ENCODE data around the gene RAB3GAP1.
"Not testable (repeated sequence)": the region's sequence is repeated elsewhere in the genome, so short reads cannot be mapped to it uniquely, and the experiment has no call there.

The RAB3GAP1 gene

GRCh38 chr2:135113322-135113721 is 61.2 kb downstream of the RAB3GAP1 start:
- DNase-seq, result no peak

- no peak for DNase-seq
Observed at GRCh38 chr2:135119582-135119981, 67.5 kb downstream of the RAB3GAP1 start.

- no peak for DNase-seq
Observed at GRCh38 chr2:135121016-135121657, 69.0 kb downstream of the RAB3GAP1 start.

- DNase-seq, result not testable (repeated sequence)
Observed at GRCh38 chr2:135121658-135122039, 69.6 kb downstream of the RAB3GAP1 start.

GRCh38 chr2:135124924-135125886 is 73.1 kb downstream of the RAB3GAP1 start:
- no peak for DNase-seq

GRCh38 chr2:135125940-135126339 is 73.8 kb downstream of the RAB3GAP1 start:
- DNase-seq, result no peak

GRCh38 chr2:135130751-135131150 is 78.7 kb downstream of the RAB3GAP1 start:
- DNase-seq, result no peak

- DNase-seq, result no peak
Observed at GRCh38 chr2:135132314-135132713, 80.2 kb downstream of the RAB3GAP1 start.

GRCh38 chr2:135140606-135141005 is 88.5 kb downstream of the RAB3GAP1 start:
- DNase-seq, result no peak

GRCh38 chr2:135142323-135142722 is 90.2 kb downstream of the RAB3GAP1 start:
- no peak for DNase-seq

GRCh38 chr2:135144343-135144742 is 92.3 kb downstream of the RAB3GAP1 start:
- no peak for DNase-seq

- DNase-seq, result no peak
Observed at GRCh38 chr2:135149251-135149650, 97.2 kb downstream of the RAB3GAP1 start.

GRCh38 chr2:135150725-135151124 is 98.6 kb downstream of the RAB3GAP1 start:
- DNase-seq, result no peak

- no peak for DNase-seq
Observed at GRCh38 chr2:135151615-135152014, 99.5 kb downstream of the RAB3GAP1 start.

GRCh38 chr2:135152361-135152760 is 100.3 kb downstream of the RAB3GAP1 start:
- DNase-seq, result no peak

GRCh38 chr2:135154962-135155361 is 102.9 kb downstream of the RAB3GAP1 start:
- no peak for DNase-seq

- DNase-seq, result no peak
Observed at GRCh38 chr2:135157856-135158255, 105.8 kb downstream of the RAB3GAP1 start.

GRCh38 chr2:135159191-135159590 is 107.1 kb downstream of the RAB3GAP1 start:
- DNase-seq, result no peak

- no peak for DNase-seq
Observed at GRCh38 chr2:135162377-135162776, 110.3 kb downstream of the RAB3GAP1 start.

- no peak for DNase-seq
Observed at GRCh38 chr2:135162786-135163185, 110.7 kb downstream of the RAB3GAP1 start.

GRCh38 chr2:135163306-135163705 is 111.2 kb downstream of the RAB3GAP1 start:
- no peak for DNase-seq

GRCh38 chr2:135163901-135164300 is 111.8 kb downstream of the RAB3GAP1 start:
- DNase-seq, result no peak

- no peak for DNase-seq
Observed at GRCh38 chr2:135164431-135164830, 112.3 kb downstream of the RAB3GAP1 start.

- no peak for DNase-seq
Observed at GRCh38 chr2:135167273-135167672, 115.2 kb downstream of the RAB3GAP1 start.

Data from DMS 273 treated with DMSO at 0.1 percent for 48 hours (cell line).